IPS-18c (cell line): ENCODE results near the gene SUPT6H.

Experiments
- H3K4me3 ChIP-seq: 2 replicates; pipeline ENCODE4 v1.7.0; 2013; ENCODE audit warnings: low read depth, mild to moderate bottlenecking, low read length, moderate library complexity; ENCODE audit not compliant: insufficient read depth
- H3K9me3 ChIP-seq: one replicate; pipeline ENCODE4 v1.6.1; 2013; ENCODE audit warnings: mild to moderate bottlenecking, low read length, moderate library complexity; ENCODE audit not compliant: control insufficient read depth, insufficient read depth

SUPT6H gene

DNA sequence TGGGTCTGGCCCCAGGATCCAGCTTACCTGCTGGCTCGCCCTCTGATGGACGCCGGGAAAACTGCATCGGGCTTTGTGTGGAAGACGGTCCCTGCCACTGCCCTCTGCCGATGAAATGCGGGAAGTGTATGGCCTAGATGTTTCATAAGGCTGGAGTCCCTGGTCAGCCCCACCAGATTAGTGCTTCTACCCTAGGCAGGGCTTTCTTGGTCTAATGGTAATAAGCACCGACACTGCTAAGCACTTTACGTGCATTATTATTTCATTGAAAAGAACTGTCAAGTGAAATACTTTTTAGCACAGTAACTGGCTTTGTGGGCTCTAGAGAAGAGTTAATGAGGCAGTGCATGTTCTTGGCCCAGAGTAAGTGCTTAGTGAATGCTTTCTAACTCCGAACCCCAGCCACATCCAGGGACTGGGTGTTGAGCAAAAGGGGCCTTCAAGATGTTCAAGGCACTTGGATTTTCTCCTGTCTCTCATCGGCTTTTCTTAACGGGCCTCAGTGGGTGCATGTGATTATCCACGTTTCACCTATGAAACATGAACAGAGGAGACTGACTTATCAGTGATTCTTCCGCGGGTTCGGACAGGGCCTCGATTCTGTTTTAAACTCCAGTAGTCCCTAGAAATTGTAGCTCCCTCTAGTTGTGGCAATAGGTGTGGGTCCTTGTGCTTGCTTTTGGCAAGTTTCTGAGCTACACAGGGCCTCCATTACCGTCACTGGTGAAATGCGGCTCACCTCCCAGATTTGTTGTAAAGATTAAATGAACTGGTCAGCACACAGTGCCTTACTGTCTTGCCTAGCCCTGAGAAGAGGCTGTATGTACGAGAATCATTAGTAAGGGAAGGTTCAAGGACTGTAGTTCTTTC lies 88.4 kb downstream of the SUPT6H start:
- Histone ChIP-seq H3K4me3 (no peak overlapping the region), H3K9me3 (no peaks in the 10 kb centered on the region)

DNA sequence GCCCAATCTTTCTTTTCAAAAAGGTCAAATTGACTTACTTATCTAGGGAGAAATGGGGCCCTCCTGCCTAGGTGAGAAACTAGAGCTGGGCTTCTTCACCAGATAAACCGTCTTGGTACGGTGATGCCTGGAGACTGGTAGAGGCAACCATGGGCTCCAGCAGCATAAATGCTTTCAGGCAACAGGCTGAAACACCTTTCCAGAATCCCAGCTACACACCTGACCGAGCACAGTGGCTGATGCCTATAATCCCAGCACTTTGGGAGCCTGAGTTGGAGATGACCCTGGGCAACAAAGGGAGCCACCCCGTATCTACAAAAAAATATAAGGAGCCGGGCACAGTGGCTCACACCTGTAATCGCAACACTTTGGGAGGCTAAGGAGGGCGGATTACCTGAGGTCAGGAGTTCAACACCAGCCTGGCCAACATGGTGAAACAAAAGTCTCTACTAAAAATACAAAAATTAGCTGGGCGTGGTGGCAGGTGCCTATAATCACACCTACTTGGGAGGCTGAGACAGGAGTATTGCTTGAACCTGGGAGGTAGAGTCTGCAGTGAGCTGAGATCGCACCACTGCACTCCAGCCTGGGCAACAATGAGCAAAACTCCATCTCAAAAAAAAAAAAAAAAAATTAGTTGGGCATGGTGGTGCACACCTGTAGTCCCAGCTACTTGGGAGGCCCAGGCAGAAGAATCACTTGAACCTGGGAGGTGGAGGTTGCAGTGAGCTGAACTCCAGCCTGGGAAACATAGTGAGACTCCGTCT lies 89.8 kb downstream of the SUPT6H start:
- Histone ChIP-seq H3K4me3 (no peak overlapping the region), H3K9me3 (no peaks in the 10 kb centered on the region)
